PFSK-1 (cell line): ENCODE results near the gene C2CD2L.

Experiments used
- FOXP2 ChIP-seq: optimal IDR thresholded peaks from 2 replicates; pipeline ENCODE3; 2011; ENCODE audit warnings: borderline replicate concordance, control low read depth, inconsistent platforms; ENCODE audit not compliant: insufficient read depth; ENCODE audit errors: extremely low read length, extremely low read depth
- POLR2AphosphoS5 ChIP-seq: IDR thresholded peaks from 2 replicates; pipeline ENCODE4 v1.6.1; 2012; ENCODE audit warnings: low read depth, mild to moderate bottlenecking, control low read depth, low read length, moderate library complexity
- SIN3A ChIP-seq: IDR thresholded peaks from 2 replicates; pipeline ENCODE4 v1.6.1; 2012; ENCODE audit warnings: mild to moderate bottlenecking, low read length, moderate library complexity, borderline replicate concordance; ENCODE audit not compliant: insufficient read depth
- TAF1 ChIP-seq: IDR thresholded peaks from 2 replicates; pipeline ENCODE4 v1.6.1; 2012; ENCODE audit warnings: low read length, control low read depth, borderline replicate concordance; ENCODE audit not compliant: insufficient read depth
- TF ChIP-seq, protein P1 (sequence below), 2 experiments: IDR thresholded peaks; 2 replicates each; pipeline versions ENCODE4 v1.6.1 to v1.8.0; 2011 to 2012; ENCODE audit warnings: low read depth in 2 of 2, low read length in 2 of 2, control low read depth in 1 of 2, inconsistent platforms in 1 of 2, mild to moderate bottlenecking in 1 of 2, moderate library complexity in 1 of 2; ENCODE audit not compliant: insufficient read depth in 1 of 2

DNA sequence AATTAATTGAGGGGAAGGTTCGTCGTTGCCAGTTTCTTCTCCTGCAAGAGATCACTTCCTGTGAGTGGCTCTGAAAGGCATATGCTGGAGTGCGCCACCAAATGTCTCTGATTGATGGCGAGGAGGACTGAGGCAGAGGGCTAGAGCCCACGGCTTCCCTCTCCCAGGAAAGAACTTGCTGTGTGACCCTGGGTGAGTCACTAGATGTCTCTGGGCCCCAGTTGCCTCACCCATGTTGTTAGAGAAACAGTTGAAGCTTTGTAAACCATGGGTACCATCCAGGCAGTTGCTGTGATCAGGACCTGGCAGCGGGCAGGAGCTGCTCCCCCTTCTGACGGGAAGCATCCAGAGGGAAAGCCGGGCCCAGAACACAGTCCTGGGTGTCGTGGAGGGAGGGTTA, 44.9 kb downstream of the C2CD2L start:
- TF ChIP-seq SIN3A = no peak
- no peak for TF ChIP-seq TAF1
- no peak for TF ChIP-seq POLR2AphosphoS5
- TF ChIP-seq, protein P1, sequence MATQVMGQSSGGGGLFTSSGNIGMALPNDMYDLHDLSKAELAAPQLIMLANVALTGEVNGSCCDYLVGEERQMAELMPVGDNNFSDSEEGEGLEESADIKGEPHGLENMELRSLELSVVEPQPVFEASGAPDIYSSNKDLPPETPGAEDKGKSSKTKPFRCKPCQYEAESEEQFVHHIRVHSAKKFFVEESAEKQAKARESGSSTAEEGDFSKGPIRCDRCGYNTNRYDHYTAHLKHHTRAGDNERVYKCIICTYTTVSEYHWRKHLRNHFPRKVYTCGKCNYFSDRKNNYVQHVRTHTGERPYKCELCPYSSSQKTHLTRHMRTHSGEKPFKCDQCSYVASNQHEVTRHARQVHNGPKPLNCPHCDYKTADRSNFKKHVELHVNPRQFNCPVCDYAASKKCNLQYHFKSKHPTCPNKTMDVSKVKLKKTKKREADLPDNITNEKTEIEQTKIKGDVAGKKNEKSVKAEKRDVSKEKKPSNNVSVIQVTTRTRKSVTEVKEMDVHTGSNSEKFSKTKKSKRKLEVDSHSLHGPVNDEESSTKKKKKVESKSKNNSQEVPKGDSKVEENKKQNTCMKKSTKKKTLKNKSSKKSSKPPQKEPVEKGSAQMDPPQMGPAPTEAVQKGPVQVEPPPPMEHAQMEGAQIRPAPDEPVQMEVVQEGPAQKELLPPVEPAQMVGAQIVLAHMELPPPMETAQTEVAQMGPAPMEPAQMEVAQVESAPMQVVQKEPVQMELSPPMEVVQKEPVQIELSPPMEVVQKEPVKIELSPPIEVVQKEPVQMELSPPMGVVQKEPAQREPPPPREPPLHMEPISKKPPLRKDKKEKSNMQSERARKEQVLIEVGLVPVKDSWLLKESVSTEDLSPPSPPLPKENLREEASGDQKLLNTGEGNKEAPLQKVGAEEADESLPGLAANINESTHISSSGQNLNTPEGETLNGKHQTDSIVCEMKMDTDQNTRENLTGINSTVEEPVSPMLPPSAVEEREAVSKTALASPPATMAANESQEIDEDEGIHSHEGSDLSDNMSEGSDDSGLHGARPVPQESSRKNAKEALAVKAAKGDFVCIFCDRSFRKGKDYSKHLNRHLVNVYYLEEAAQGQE (IDR thresholded peaks at IDR 0.05; ENCODE audit: insufficient read depth in 1 of 2, low read depth in 2 of 2, low read length in 2 of 2) = no peak
- no peak for TF ChIP-seq FOXP2
